Prostate gland (tissue), 2 donors: Measurements from ENCODE around the gene USP17L18.
"Not testable (repeated sequence)": the region's sequence is repeated elsewhere in the genome, so short reads cannot be mapped to it uniquely, and the experiment has no call there.

ENCODE experiments used
- CTCF ChIP-seq, 4 experiments: fragments of 200-600 bp in 2 of 4; fragments of 450-650 bp in 2 of 4; sonication (generic) in 2 of 4; IDR thresholded peaks; 1 replicate in 3 of 4; 2 replicates in 1 of 4; pipeline ENCODE4 v1.5.1; 2016 to 2019; ENCODE audit warnings: antibody characterized with exemption in 4 of 4, mild to moderate bottlenecking in 2 of 4, moderate library complexity in 2 of 4
- POLR2A ChIP-seq: fragments of 450-650 bp; IDR thresholded peaks from one replicate; pipeline ENCODE4 v1.6.1; 2016; ENCODE audit warnings: antibody characterized with exemption, mild to moderate bottlenecking
- POLR2AphosphoS5 ChIP-seq: sonication (generic); formaldehyde crosslinking; IDR thresholded peaks from one replicate; pipeline ENCODE4 v1.6.1; 2017; ENCODE audit warnings: antibody characterized with exemption

GRCh38 chr4:9271719-9272118 is 23.3 kb downstream of the USP17L18 start:
- not testable (repeated sequence) for TF ChIP-seq CTCF (IDR thresholded peaks at IDR 0.05); POLR2A; POLR2AphosphoS5
